SU-DHL-6 (cell line): ENCODE data around the gene PKD1L1.
"Not testable (repeated sequence)": the region's sequence is repeated elsewhere in the genome, so short reads cannot be mapped to it uniquely, and the experiment has no call there.

Experiments used
- H2AFZ ChIP-seq: fragments of 200-600 bp; sonication (generic); 2 replicates; pipeline ENCODE4 v1.6.1; 2014; ENCODE audit warnings: low read depth, mild to moderate bottlenecking, moderate library complexity, mixed read lengths, antibody characterized with exemption, low read length; ENCODE audit not compliant: severe bottlenecking
- H3F3A ChIP-seq: fragments of 200-600 bp; shearing (Covaris generic); 2 replicates; pipeline ENCODE4 v1.6.0; 2016; ENCODE audit warnings: antibody characterized with exemption, mild to moderate bottlenecking; ENCODE audit not compliant: insufficient read depth
- H3K27ac ChIP-seq: fragments of 200-600 bp; sonication (generic); 2 replicates; pipeline ENCODE4 v1.5.1; 2016; ENCODE audit warnings: low read depth, mild to moderate bottlenecking, low read length, moderate library complexity, mixed read lengths
- H3K27me3 ChIP-seq: fragments of 200-600 bp; sonication (generic), shearing (Covaris generic); 2 replicates; pipeline ENCODE4 v1.6.0; 2014; ENCODE audit warnings: mild to moderate bottlenecking, low read length
- H3K36me3 ChIP-seq: fragments of 200-600 bp; sonication (generic); 2 replicates; pipeline ENCODE4 v1.6.1; 2014; ENCODE audit warnings: mild to moderate bottlenecking, low read length, mixed read lengths
- H3K4me2 ChIP-seq: fragments of 300-600, 200-600 bp; shearing (Covaris generic), sonication (generic); 2 replicates; pipeline ENCODE4 v1.6.0; 2014; ENCODE audit warnings: low read length, low read depth, mild to moderate bottlenecking; ENCODE audit not compliant: poor library complexity, severe bottlenecking
- H3K4me3 ChIP-seq: fragments of 200-600 bp; sonication (generic); 2 replicates; pipeline ENCODE4 v1.5.1; 2014; ENCODE audit warnings: antibody characterized with exemption, low read length, mild to moderate bottlenecking, mixed read lengths; ENCODE audit not compliant: insufficient read depth, poor library complexity, severe bottlenecking
- H3K79me2 ChIP-seq: fragments of 200-600 bp; sonication (generic); 2 replicates; pipeline ENCODE4 v1.6.1; 2014; ENCODE audit warnings: mild to moderate bottlenecking, low read length, moderate library complexity; ENCODE audit not compliant: insufficient read depth
- H3K9ac ChIP-seq: fragments of 200-600 bp; sonication (generic); 2 replicates; pipeline ENCODE4 v1.7.0; 2014; ENCODE audit warnings: mild to moderate bottlenecking, low read length
- H3K9me2 ChIP-seq: fragments of 200-600 bp; sonication (generic); replicated peaks from 2 replicates; pipeline ENCODE4 v1.6.1; 2014; ENCODE audit warnings: low read length; ENCODE audit not compliant: insufficient read depth
- H3K9me3 ChIP-seq: fragments of 200-600 bp; sonication (generic); 2 replicates; pipeline ENCODE4 v1.6.1; 2014; ENCODE audit warnings: low read length, mixed read lengths; ENCODE audit not compliant: insufficient read depth
- H4K20me1 ChIP-seq: fragments of 200-600 bp; sonication (generic); 2 replicates; pipeline ENCODE4 v1.6.1; 2014; ENCODE audit warnings: low read depth, mild to moderate bottlenecking, antibody characterized with exemption, low read length, moderate library complexity, mixed read lengths
- EZH2phosphoT487 ChIP-seq: fragments of 200-600 bp; sonication (generic), shearing (Covaris generic); conservative IDR thresholded peaks from 2 replicates; pipeline ENCODE4 v1.6.1; 2018; ENCODE audit warnings: mild to moderate bottlenecking, antibody characterized with exemption, low read length, moderate library complexity, mixed read lengths
- TF ChIP-seq, protein P1 (sequence below): fragments of 200-600 bp; sonication (generic); IDR thresholded peaks from one replicate; pipeline ENCODE4 v1.5.1; 2017; ENCODE audit warnings: antibody characterized with exemption, mild to moderate bottlenecking, low read length, moderate library complexity; ENCODE audit not compliant: insufficient read depth, poor library complexity, severe bottlenecking

PKD1L1 gene

DNA sequence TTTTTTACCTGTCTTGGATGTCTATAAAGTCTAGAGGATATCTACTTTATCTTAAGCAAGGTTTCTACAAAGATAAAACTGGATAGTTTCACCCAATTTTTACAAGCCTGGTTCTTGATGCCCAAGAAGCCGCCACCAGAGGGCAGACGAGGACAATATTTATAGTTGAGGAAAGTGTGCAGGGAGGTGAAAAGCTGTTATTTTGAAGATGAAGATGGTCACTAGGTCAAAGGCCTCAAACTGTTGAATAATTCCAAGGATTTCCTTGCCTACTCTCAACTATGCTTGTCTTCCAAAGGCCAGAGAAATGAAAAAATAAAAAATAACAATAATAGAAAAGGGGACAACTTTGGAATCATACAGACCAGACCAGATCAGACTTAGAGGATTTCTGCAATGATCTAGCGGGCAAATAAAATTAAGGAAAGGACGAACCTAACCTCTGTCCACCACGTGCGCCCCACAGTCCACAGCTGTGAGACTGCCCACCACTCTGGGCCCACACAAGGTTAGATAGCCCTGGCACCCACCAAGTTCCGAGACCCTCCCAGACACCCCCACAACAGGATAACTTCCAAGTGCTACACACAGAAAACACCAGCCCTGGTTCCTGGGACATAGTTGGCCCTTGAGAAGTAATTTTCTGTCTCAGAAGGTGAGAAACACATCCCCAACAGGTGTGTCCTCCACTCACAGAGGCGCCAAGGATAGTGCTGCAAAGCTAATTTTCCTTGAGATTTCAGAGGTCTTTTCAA, 2.8 kb downstream of the PKD1L1 start:
- Histone ChIP-seq H3F3A (no peaks in the 10 kb centered on the region), H2AFZ (no peak overlapping the region), H3K9me2 (no peaks in the 10 kb centered on the region), H3K9me3 (no peaks in the 10 kb centered on the region), H3K27me3 (no peaks in the 10 kb centered on the region), H3K4me3 (no peak overlapping the region), H3K4me2 (no peak overlapping the region), H4K20me1 (no peaks in the 10 kb centered on the region), H3K27ac (no peak overlapping the region), H3K36me3 (no peaks in the 10 kb centered on the region), H3K9ac (no peak overlapping the region), H3K79me2 (no peaks in the 10 kb centered on the region)
- TF ChIP-seq, protein P1, sequence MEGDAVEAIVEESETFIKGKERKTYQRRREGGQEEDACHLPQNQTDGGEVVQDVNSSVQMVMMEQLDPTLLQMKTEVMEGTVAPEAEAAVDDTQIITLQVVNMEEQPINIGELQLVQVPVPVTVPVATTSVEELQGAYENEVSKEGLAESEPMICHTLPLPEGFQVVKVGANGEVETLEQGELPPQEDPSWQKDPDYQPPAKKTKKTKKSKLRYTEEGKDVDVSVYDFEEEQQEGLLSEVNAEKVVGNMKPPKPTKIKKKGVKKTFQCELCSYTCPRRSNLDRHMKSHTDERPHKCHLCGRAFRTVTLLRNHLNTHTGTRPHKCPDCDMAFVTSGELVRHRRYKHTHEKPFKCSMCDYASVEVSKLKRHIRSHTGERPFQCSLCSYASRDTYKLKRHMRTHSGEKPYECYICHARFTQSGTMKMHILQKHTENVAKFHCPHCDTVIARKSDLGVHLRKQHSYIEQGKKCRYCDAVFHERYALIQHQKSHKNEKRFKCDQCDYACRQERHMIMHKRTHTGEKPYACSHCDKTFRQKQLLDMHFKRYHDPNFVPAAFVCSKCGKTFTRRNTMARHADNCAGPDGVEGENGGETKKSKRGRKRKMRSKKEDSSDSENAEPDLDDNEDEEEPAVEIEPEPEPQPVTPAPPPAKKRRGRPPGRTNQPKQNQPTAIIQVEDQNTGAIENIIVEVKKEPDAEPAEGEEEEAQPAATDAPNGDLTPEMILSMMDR, result peak; percentile 98
- TF ChIP-seq EZH2phosphoT487, result no peak

DNA sequence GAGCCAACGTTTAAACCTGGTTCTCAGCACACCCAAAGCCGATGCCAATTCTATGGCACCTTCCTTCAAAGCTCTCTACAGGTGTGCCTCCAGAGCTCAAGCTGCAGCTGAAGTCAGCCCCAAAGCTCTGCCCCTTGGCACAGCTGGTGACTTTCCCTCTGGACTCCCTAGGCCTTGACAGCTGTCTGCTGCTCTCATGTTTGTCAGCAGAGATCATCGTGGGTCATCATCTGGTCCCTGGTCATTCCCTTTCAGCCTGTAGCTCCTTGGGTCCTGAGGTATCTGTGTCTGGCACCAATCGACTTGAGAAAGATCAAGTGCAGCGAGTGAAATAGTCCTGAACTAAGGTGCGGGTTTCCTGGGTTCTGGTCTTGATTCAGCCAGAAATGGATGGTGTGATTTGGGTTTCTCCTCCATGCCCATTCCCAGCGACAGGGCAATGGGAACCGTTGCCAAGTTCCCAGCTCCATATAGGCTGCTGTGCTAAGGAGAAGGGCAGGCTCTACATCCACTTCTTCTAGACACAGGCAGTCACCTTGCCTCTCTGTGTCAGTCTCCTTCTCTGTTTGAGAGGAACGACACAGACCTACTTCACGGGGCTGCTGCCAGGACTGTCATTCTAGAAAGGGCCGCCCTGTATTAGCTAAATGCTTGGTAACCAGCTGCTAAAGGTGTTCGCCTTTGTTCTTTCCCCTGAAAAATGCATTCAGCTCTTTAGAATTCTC, 3.6 kb downstream of the PKD1L1 start:
- no peak overlapping the region for H2AFZ ChIP-seq
- no peak overlapping the region for H3K9ac ChIP-seq
- H3K36me3 ChIP-seq, result no peaks in the 10 kb centered on the region
- H4K20me1 ChIP-seq, result no peaks in the 10 kb centered on the region
- H3K9me2 ChIP-seq, result no peaks in the 10 kb centered on the region
- H3K4me3 ChIP-seq, result no peak overlapping the region
- no peak overlapping the region for H3K4me2 ChIP-seq
- H3F3A ChIP-seq, result no peaks in the 10 kb centered on the region
- no peaks in the 10 kb centered on the region for H3K79me2 ChIP-seq
- no peak overlapping the region for H3K27ac ChIP-seq
- H3K9me3 ChIP-seq, result no peaks in the 10 kb centered on the region
- H3K27me3 ChIP-seq, result no peaks in the 10 kb centered on the region
- TF ChIP-seq, protein P1, result no peak
- no peak for TF ChIP-seq EZH2phosphoT487

DNA sequence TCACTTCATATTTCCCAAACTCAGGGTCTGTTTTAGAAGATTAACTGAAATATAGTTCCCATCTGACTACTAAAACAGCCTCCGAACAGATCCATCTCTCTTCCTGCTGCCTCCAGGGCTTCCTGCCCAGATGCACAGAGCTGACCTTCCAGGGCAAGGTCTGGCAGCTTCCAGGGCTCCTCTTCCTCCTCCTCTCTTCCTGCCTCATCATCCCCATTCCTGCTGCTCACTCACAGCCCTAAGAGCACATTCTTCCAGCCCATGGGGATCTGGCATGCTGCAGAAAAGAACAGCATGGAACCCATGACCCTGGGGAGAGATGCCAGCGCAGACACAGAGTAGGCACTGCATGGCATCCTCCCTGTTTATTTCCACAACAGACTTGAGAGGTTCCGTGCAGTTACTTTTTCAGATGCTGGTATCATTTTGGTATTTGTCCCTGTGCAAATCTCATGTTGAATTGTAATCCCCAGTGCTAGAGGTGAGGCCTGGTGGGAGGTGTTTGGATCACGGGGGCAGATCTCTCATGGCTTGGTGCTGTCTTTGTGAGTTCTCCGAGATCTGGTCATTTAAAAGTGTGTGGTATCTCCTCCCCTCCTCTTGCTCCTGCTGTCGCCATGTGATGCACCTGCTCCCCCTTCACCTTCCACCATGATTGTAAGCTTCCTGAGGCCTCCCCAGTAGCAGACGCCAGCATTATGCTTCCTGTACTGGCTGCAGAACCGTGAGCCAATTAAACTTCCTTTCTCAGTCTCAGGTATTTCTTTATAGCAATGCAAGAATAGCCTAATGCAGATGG, 4.4 kb downstream of the PKD1L1 start:
- H3K27me3 ChIP-seq, result no peaks in the 10 kb centered on the region
- H3K27ac ChIP-seq, result no peak overlapping the region
- no peak overlapping the region for H3K4me2 ChIP-seq
- no peaks in the 10 kb centered on the region for H3K79me2 ChIP-seq
- H3K9me2 ChIP-seq, result no peaks in the 10 kb centered on the region
- H3K36me3 ChIP-seq, result no peaks in the 10 kb centered on the region
- H2AFZ ChIP-seq, result no peak overlapping the region
- H4K20me1 ChIP-seq, result no peaks in the 10 kb centered on the region
- no peaks in the 10 kb centered on the region for H3K9me3 ChIP-seq
- H3F3A ChIP-seq, result no peaks in the 10 kb centered on the region
- no peak overlapping the region for H3K4me3 ChIP-seq
- H3K9ac ChIP-seq, result no peak overlapping the region
- TF ChIP-seq, protein P1, result no peak
- no peak for TF ChIP-seq EZH2phosphoT487

DNA sequence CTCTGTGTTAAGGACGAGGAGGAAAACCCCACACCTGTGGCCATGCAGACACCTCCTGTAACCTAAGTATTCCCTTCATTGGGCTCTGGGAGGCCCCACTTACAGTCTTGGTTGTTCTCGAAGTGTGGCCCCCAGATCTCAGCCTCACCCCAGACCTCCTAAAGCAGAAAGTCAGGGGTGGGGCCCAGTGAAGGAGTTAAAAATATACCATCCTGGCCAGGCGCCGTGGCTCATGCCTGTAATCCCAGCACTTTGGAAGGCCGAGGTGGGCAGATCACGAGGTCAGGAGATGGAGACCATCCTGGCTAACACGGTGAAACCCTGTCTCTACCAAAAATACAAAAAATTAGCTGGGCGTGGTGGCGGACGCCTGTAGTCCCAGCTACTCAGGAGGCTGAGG, 5.6 kb downstream of the PKD1L1 start:
- not testable (repeated sequence) for H3K27ac ChIP-seq, H3K4me2 ChIP-seq, H4K20me1 ChIP-seq, H3K9me2 ChIP-seq, H3K79me2 ChIP-seq, H3K9ac ChIP-seq, H3K36me3 ChIP-seq, H3K9me3 ChIP-seq, H3K4me3 ChIP-seq, H3K27me3 ChIP-seq, H2AFZ ChIP-seq
- H3F3A ChIP-seq, result peaks cover 10% of the 10 kb centered on the region
